ENCODE data around the gene ZNRF1.

The ZNRF1 gene

DNA sequence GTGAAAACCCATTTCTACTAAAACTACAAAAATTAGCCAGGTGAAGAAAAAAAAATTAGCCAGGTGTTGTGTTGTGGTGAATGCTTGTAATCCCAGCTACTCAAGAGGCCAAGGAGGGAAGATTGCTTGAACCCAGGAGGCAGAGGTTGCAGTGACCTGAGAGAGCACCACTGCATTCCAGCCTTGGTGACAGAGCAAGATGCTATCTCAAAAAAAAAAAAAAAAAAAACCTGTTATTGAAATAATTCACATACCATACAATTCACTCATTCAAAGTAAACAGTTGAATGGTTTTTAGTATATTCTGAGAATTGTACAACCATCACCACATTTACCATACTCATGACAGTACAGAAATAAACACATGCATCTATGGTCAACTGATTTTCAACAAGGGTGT lies 31.0 kb downstream of the ZNRF1 start:
- H3K4me3 ChIP-seq (ENCODE audit: low read depth, low read length): no peak overlapping the region
- DNase-seq (ENCODE audit: low read depth): no peak
- TF ChIP-seq, protein P1, sequence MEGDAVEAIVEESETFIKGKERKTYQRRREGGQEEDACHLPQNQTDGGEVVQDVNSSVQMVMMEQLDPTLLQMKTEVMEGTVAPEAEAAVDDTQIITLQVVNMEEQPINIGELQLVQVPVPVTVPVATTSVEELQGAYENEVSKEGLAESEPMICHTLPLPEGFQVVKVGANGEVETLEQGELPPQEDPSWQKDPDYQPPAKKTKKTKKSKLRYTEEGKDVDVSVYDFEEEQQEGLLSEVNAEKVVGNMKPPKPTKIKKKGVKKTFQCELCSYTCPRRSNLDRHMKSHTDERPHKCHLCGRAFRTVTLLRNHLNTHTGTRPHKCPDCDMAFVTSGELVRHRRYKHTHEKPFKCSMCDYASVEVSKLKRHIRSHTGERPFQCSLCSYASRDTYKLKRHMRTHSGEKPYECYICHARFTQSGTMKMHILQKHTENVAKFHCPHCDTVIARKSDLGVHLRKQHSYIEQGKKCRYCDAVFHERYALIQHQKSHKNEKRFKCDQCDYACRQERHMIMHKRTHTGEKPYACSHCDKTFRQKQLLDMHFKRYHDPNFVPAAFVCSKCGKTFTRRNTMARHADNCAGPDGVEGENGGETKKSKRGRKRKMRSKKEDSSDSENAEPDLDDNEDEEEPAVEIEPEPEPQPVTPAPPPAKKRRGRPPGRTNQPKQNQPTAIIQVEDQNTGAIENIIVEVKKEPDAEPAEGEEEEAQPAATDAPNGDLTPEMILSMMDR (IDR thresholded peaks at IDR 0.05; ENCODE audit: low read depth, low read length): no peak
- no peak for TF ChIP-seq POLR2A (IDR thresholded peaks at IDR 0.05; ENCODE audit: extremely low read depth, insufficient read length)
- TF ChIP-seq MYC (IDR thresholded peaks at IDR 0.05; ENCODE audit: low read depth, low read length): no peak
- TF ChIP-seq MAX (IDR thresholded peaks at IDR 0.05; ENCODE audit: low read depth, low read length): no peak

GRCh38 chr16:75032655-75033054 lies 33.8 kb downstream of the ZNRF1 start:
- DNase-seq (ENCODE audit: low read depth): no peak
- TF ChIP-seq POLR2A (IDR thresholded peaks at IDR 0.05; ENCODE audit: extremely low read depth, insufficient read length) (no peak), MAX (IDR thresholded peaks at IDR 0.05; ENCODE audit: low read depth, low read length) (no peak), MYC (IDR thresholded peaks at IDR 0.05; ENCODE audit: low read depth, low read length) (no peak)
- TF ChIP-seq, protein P1 (IDR thresholded peaks at IDR 0.05; ENCODE audit: low read depth, low read length): no peak
- no peak overlapping the region for H3K4me3 ChIP-seq (ENCODE audit: low read depth, low read length)

GRCh38 chr16:75035410-75035968 lies 36.7 kb downstream of the ZNRF1 start:
- TF ChIP-seq, protein P1 (IDR thresholded peaks at IDR 0.05; ENCODE audit: low read depth, low read length): no peak
- TF ChIP-seq MAX (IDR thresholded peaks at IDR 0.05; ENCODE audit: low read depth, low read length) (no peak), POLR2A (IDR thresholded peaks at IDR 0.05; ENCODE audit: extremely low read depth, insufficient read length) (no peak), MYC (IDR thresholded peaks at IDR 0.05; ENCODE audit: low read depth, low read length) (no peak)
- no peak for DNase-seq (ENCODE audit: low read depth)
- no peak overlapping the region for H3K4me3 ChIP-seq (ENCODE audit: low read depth, low read length)

DNA sequence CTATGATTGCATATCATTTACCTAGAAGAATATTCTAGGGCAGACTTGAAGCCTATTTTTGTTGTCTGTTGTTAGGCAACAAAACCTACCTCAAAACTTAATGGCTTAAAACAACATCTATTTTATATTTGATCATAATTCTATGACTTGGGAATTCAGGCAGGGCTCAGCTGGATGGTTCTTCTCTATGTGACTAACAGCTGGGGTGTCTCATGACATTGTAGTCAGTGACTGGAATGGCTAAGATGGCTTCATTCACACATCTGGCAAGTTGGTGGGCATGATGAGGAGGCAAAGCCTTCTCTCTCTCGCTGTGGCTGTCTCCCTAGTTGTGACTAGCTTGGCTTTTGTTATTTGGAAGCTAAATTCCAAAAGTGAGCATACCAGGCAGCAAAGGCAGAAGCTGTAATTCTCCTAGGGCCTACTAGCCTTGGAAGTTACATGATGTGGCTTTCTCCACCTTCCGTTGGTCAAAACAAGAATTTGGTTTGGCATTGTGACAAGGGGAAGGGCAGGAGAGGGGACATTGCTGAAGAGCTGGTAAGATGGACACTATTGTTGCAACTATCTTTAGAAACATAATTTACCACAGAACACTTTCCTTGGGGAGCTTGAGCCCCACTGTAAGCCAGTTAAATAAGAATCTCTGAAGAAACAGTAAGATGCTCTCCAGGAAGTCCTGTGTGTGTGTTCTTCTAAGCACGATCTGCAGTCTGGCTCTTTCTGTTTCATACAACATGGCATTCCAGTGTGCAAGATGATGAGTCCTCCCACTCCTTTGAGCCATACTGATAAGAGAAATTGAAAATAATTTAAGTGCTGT lies 39.4 kb downstream of the ZNRF1 start:
- TF ChIP-seq, protein P1 (IDR thresholded peaks at IDR 0.05; ENCODE audit: low read depth, low read length): no peak
- no peak for TF ChIP-seq MYC (IDR thresholded peaks at IDR 0.05; ENCODE audit: low read depth, low read length)
- no peak for TF ChIP-seq MAX (IDR thresholded peaks at IDR 0.05; ENCODE audit: low read depth, low read length)
- TF ChIP-seq POLR2A (IDR thresholded peaks at IDR 0.05; ENCODE audit: extremely low read depth, insufficient read length): no peak
- DNase-seq (ENCODE audit: low read depth): peak; percentile 31
- no peak overlapping the region for H3K4me3 ChIP-seq (ENCODE audit: low read depth, low read length)

DNA sequence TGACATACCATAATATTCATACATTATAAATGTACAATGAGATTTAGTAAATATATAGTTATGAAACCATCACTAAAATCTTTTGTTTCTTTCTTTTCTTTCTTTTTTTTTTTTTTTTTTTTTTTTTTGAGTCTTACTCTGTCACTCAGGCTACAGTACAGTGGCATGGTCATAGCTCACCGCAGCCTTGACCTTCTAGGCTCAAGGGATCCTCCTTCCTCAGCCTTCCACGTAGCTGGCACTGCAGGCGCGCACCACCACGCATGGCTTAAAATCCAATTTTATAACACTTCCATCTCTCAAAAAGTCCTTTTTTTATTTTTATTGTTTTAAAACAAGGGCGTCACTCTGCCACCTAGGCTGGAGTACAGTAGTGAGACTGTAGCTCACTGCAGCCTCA lies 41.1 kb downstream of the ZNRF1 start:
- no peak overlapping the region for H3K4me3 ChIP-seq (ENCODE audit: low read depth, low read length)
- DNase-seq (ENCODE audit: low read depth): no peak
- TF ChIP-seq MAX (IDR thresholded peaks at IDR 0.05; ENCODE audit: low read depth, low read length) (no peak), MYC (IDR thresholded peaks at IDR 0.05; ENCODE audit: low read depth, low read length) (no peak), POLR2A (IDR thresholded peaks at IDR 0.05; ENCODE audit: extremely low read depth, insufficient read length) (no peak)
- TF ChIP-seq, protein P1 (IDR thresholded peaks at IDR 0.05; ENCODE audit: low read depth, low read length): no peak
